HEK293T (cell line): ENCODE data around the gene BCORL1.

Experiments
- CTCF ChIA-PET: fragments of 350-600 bp; formaldehyde crosslinking; extraction: SDS; loops from one replicate; lab custom pipeline; 2021; ENCODE audit warnings: antibody characterized with exemption, inconsistent platforms; lab: Yijun Ruan, JAX
- POLR2A ChIA-PET: fragments of 350-600 bp; formaldehyde crosslinking; extraction: SDS; loops from one replicate; lab custom pipeline; 2020; ENCODE audit warnings: antibody characterized with exemption, inconsistent platforms; lab: Yijun Ruan, JAX
- DNase-seq: peaks from one replicate; pipeline ENCODE4 v3.0.0; 2012; ENCODE audit warnings: mixed read lengths; ENCODE audit errors: extremely low spot score
- ARNT ChIP-seq: fragments of 450-650 bp; IDR thresholded peaks from 2 replicates; pipeline ENCODE4 v1.6.1; 2017; ENCODE audit warnings: mild to moderate bottlenecking
- BHLHE40 ChIP-seq: fragments of 450-650 bp; IDR thresholded peaks from 2 replicates; pipeline ENCODE4 v1.6.1; 2016; ENCODE audit warnings: mild to moderate bottlenecking, moderate library complexity, borderline replicate concordance
- CTBP1 ChIP-seq: fragments of 450-650 bp; IDR thresholded peaks from 2 replicates; pipeline ENCODE4 v1.6.1; 2016; ENCODE audit warnings: borderline replicate concordance
- ELF4 ChIP-seq: fragments of 450-650 bp; IDR thresholded peaks from 2 replicates; pipeline ENCODE4 v1.6.1; 2017; ENCODE audit warnings: antibody characterized with exemption
- FOXA1 ChIP-seq: fragments of 450-650 bp; IDR thresholded peaks from 2 replicates; pipeline ENCODE4 v1.6.1; 2016; ENCODE audit warnings: mild to moderate bottlenecking
- FOXK2 ChIP-seq: fragments of 450-650 bp; IDR thresholded peaks from 2 replicates; pipeline ENCODE4 v1.6.1; 2016; ENCODE audit warnings: mild to moderate bottlenecking
- FOXM1 ChIP-seq: fragments of 450-650 bp; IDR thresholded peaks from 2 replicates; pipeline ENCODE4 v1.6.1; 2017; ENCODE audit warnings: mild to moderate bottlenecking, borderline replicate concordance
- HDGF ChIP-seq: fragments of 450-650 bp; IDR thresholded peaks from 2 replicates; pipeline ENCODE4 v1.6.1; 2017; ENCODE audit warnings: antibody characterized with exemption, borderline replicate concordance
- L3MBTL2 ChIP-seq: fragments of 450-650 bp; conservative IDR thresholded peaks from 2 replicates; pipeline ENCODE4 v1.6.1; 2016; ENCODE audit warnings: mild to moderate bottlenecking
- LEF1 ChIP-seq: fragments of 450-650 bp; IDR thresholded peaks from 2 replicates; pipeline ENCODE4 v1.6.1; 2017; ENCODE audit warnings: mild to moderate bottlenecking, borderline replicate concordance
- NFRKB ChIP-seq: fragments of 450-650 bp; IDR thresholded peaks from 2 replicates; pipeline ENCODE4 v1.6.1; 2016; ENCODE audit warnings: mild to moderate bottlenecking, moderate library complexity
- PKNOX1 ChIP-seq: fragments of 450-650 bp; IDR thresholded peaks from 2 replicates; pipeline ENCODE4 v1.6.1; 2016
- SP1 ChIP-seq: fragments of 450-650 bp; IDR thresholded peaks from 2 replicates; pipeline ENCODE4 v1.6.1; 2017
- SUZ12 ChIP-seq: fragments of 450-650 bp; IDR thresholded peaks from 2 replicates; pipeline ENCODE4 v1.6.1; 2016; ENCODE audit warnings: mild to moderate bottlenecking
- TARDBP ChIP-seq: fragments of 450-650 bp; IDR thresholded peaks from 2 replicates; pipeline ENCODE4 v1.6.1; 2016
- ZNF384 ChIP-seq: fragments of 450-650 bp; IDR thresholded peaks from 2 replicates; pipeline ENCODE4 v1.6.1; 2016

The BCORL1 gene

GRCh38 chrX:129980540-129981199 is 1.8 kb upstream of the BCORL1 start:
- ChIA-PET CTCF (interaction anchor here (0.7 kb wide), 1 partner anchor 51 kb away, joined by 3 read pairs; no protein-coding TSS in a partner anchor), POLR2A (interaction anchor here (1.1 kb wide), 2 partner anchors 18 to 23 kb away, joined by 3 read pairs; no protein-coding TSS in a partner anchor)
- DNase-seq: no peak
- no peak for TF ChIP-seq ELF4
- TF ChIP-seq FOXK2: no peak
- no peak for TF ChIP-seq LEF1
- no peak for TF ChIP-seq SP1
- no peak for TF ChIP-seq HDGF
- TF ChIP-seq NFRKB: no peak

- no peak for TF ChIP-seq FOXA1
- TF ChIP-seq TARDBP: no peak
- TF ChIP-seq HDGF: no peak
- no peak for TF ChIP-seq FOXM1
- no peak for TF ChIP-seq SUZ12
- no peak for TF ChIP-seq BHLHE40
- no peak for TF ChIP-seq LEF1
- no peak for TF ChIP-seq ELF4
- no peak for TF ChIP-seq FOXK2
- no peak for TF ChIP-seq SP1
- no peak for TF ChIP-seq ARNT
- TF ChIP-seq PKNOX1: no peak
- no peak for TF ChIP-seq CTBP1
- no peak for TF ChIP-seq ZNF384
- no peak for TF ChIP-seq NFRKB
- ChIA-PET POLR2A (interaction anchor here (1.0 to 1.1 kb wide), 3 partner anchors 12 to 24 kb away, joined by 3 read pairs; no protein-coding TSS in a partner anchor), CTCF (interaction anchor here (0.7 kb wide), 1 partner anchor 51 kb away, joined by 3 read pairs; no protein-coding TSS in a partner anchor)
- DNase-seq: no peak
Measured at GRCh38 chrX:129981200-129981553, 1.3 kb upstream of the BCORL1 start.

GRCh38 chrX:129981752-129982299 is 609 bp upstream of the BCORL1 start:
- no peak for DNase-seq
- TF ChIP-seq BHLHE40 (no peak), HDGF (no peak), NFRKB (no peak), ELF4 (no peak), TARDBP (no peak), SUZ12 (no peak), FOXM1 (no peak), SP1 (no peak), ARNT (no peak), LEF1 (no peak), FOXK2 (no peak), FOXA1 (no peak), L3MBTL2 (no peak), CTBP1 (no peak)
- CTCF ChIA-PET: interaction anchor here (0.7 kb wide), 1 partner anchor 52 kb away, joined by 3 read pairs; no protein-coding TSS in a partner anchor
- POLR2A ChIA-PET: interaction anchor here (1.0 to 1.1 kb wide), 2 partner anchors 11 to 25 kb away, joined by 3 read pairs; no protein-coding TSS in a partner anchor

GRCh38 chrX:129983575-129984110 is 1.2 kb downstream of the BCORL1 start:
- no peak for TF ChIP-seq NFRKB
- no peak for TF ChIP-seq ZNF384
- TF ChIP-seq BHLHE40: no peak
- no peak for TF ChIP-seq ELF4
- no peak for TF ChIP-seq SP1
- TF ChIP-seq PKNOX1: no peak
- TF ChIP-seq LEF1: no peak
- POLR2A ChIA-PET: interaction anchor here (0.6 kb wide), 1 partner anchor 26 kb away, joined by 3 read pairs; no protein-coding TSS in a partner anchor
- no peak for DNase-seq
- CTCF ChIA-PET: no interaction called here

GRCh38 chrX:129984111-129984958 is 1.9 kb downstream of the BCORL1 start:
- ChIA-PET CTCF (no interaction called here), POLR2A (no interaction called here)
- TF ChIP-seq FOXM1 (no peak), L3MBTL2 (peak; percentile 84)
- peak; percentile 53 for DNase-seq

GRCh38 chrX:129987871-129988270 is 5.4 kb downstream of the BCORL1 start:
- TF ChIP-seq FOXM1 (no peak), LEF1 (no peak), ARNT (no peak), HDGF (no peak), ELF4 (no peak), FOXA1 (no peak), FOXK2 (no peak), PKNOX1 (no peak), L3MBTL2 (no peak), BHLHE40 (no peak), ZNF384 (no peak), SUZ12 (no peak)
- DNase-seq: no peak
- ChIA-PET CTCF (no interaction called here), POLR2A (no interaction called here)
